GM10847 (cell line): Measurements from ENCODE around the gene TNNI2.

ENCODE experiments used
- POLR2A ChIP-seq: IDR thresholded peaks from 2 replicates; pipeline ENCODE4 v1.6.1; 2011; ENCODE audit not compliant: insufficient read length; ENCODE audit errors: extremely low read depth

TNNI2 gene

GRCh38 chr11:1838426-1839144, at the start of gene TNNI2:
TSS of gene TNNI2 (plus strand) at chr11:1838981. CDS start at chr11:1839697, 716 bp downstream.
- no peak for TF ChIP-seq POLR2A

- no peak for TF ChIP-seq POLR2A
Observed at GRCh38 chr11:1791912-1792311, 46.9 kb upstream of the TNNI2 start.

DNA sequence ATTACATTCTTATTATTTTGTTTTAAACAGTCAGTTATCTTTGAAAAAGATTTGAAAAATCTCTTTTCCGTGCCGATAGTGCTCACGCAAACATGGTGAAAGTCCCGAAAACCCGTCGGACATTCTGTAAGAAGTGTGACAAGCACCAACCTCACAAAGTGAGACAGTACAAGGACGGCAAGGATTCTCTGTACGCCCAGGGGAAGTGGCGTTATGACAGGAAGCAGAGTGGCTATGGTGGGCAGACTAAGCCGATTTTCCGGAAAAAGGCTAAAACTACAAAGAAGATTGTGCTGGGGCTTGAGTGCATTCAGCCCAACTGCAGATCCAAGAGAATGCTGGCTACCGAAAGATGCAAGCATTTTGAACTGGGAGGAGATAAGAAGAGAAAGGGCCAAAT, 46.3 kb upstream of the TNNI2 start:
- TF ChIP-seq POLR2A: no peak

DNA sequence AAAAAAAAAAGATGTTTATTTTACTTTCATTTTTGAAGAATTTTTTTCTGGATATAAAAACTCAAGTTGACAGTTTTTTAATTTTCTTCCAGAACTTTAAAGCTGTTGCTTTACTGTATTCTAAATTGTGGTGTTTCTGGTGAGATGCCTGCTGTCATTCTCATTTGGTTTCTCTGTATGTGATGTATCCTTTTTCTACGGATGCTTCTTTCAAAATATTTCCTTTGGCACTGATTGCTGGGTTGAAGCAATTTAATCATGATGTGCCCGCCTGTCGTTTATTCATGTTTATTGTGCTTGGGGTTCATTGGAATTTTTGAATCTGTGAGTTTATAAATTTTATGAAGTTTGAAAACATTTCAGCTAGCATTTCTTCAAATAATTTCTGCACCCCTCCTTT, 45.7 kb upstream of the TNNI2 start:
- no peak for TF ChIP-seq POLR2A

GRCh38 chr11:1796413-1797011, 42.3 kb upstream of the TNNI2 start:
- no peak for TF ChIP-seq POLR2A

- no peak for TF ChIP-seq POLR2A
Observed at GRCh38 chr11:1797391-1798125, 41.2 kb upstream of the TNNI2 start.

- no peak for TF ChIP-seq POLR2A
Observed at GRCh38 chr11:1803246-1803645, 35.5 kb upstream of the TNNI2 start.

DNA sequence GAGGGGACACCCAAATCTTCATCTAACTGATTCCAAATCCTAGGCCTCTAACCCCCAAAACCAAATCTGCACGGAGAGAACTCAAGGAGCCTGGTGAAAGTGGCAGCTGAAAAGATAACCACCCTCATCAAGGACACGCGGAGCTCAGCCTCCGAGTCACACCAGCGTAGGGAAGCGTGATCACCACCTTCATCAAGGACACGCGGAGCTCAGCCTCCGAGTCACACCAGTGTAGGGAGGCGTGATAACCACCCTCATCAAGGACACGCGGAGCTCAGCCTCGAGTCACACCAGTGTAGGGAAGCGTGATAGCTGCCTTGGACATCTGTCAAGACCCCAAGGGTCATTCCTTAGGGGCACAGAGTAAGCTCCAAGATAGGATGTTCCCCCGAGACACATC, 33.3 kb upstream of the TNNI2 start:
- no peak for TF ChIP-seq POLR2A

- TF ChIP-seq POLR2A: no peak
Observed at GRCh38 chr11:1807264-1807995, 31.4 kb upstream of the TNNI2 start.

DNA sequence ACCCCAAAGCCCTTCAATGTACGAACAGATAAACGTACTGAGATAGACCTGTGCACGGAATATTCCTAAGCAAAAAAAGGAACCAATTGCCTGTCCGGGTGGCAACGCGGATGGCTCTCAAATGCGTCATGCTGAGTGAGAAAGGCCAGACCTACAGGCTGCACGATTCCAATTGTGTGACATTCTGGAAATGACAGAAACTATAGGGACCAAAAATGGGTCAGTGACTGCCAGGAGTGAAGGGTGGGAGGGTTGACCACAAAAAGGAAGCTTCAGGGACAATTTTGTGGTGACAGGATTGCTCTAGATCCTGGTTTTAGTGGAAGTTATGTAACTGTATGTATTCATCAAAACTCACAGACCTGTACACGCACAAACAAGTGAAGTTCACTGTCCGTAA, 28.0 kb upstream of the TNNI2 start:
- no peak for TF ChIP-seq POLR2A

DNA sequence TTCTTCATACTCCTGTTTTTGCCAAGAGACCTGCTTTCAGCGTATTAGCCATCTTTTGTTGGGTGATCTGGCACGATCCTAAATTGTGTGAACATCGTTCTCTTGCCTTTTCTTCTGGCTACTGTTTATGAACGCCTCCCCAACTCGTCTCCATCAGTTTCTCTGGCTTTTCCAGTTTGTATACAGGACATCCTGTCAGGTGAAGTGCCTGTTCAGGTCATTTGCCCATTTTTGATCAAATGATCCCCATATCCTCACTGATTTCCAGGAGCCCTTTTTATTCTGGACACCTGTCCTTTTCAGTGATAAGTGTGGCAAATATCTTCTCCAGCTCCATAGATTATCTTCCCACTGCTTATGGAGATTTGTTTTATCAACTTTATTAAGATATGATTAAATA, 26.5 kb upstream of the TNNI2 start:
- no peak for TF ChIP-seq POLR2A

DNA sequence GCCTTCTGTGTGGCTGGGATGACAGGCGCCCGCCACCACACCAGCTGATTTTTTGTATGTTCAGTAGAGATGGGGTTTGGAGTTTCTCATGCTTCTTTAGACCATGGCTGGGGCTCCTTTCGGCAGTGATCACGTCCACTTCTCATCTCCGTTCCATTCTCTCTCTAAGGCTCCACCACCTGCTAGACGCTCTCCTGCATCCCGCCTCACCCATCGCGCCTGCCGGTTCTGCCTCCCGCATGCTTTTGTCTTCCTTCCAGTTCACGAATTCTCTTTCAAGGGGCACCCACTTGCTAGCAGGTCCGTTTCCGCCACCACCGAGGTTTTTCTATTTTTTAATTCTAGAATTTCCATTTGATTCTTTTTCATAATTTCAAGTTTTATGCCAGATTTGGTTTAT, 26.0 kb upstream of the TNNI2 start:
- no peak for TF ChIP-seq POLR2A

- TF ChIP-seq POLR2A: no peak
Observed at GRCh38 chr11:1814691-1815090, 24.1 kb upstream of the TNNI2 start.

- TF ChIP-seq POLR2A: no peak
Observed at GRCh38 chr11:1815311-1815710, 23.5 kb upstream of the TNNI2 start.

DNA sequence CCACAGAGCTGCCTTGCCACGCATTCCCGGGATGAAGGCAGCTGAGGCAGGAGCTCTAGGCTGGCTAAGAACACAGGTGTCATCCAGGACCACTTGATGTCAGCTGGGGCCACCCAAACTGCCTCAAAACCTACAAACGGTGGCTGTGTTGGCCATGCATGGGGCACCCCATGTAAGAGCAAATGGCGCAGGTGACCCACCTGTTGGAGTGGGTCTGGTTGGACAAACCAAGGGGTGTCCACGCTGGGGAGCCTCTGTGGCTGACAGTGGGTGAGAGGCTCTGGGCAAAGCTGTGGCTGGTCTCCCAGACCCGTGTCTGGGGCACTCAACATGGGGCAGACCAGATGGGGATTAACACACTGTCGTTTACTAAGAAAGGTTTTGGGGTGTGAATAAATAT, 23.0 kb upstream of the TNNI2 start:
- no peak for TF ChIP-seq POLR2A

GRCh38 chr11:1817000-1817399, 21.8 kb upstream of the TNNI2 start:
- TF ChIP-seq POLR2A: no peak

- TF ChIP-seq POLR2A: no peak
Observed at GRCh38 chr11:1817511-1817910, 21.3 kb upstream of the TNNI2 start.
